GM21360 (cell line): ENCODE data around the gene BEX5.
A peak's percentile ranks its signal among the peaks of the same experiment; 100 is the strongest.
"Not testable (repeated sequence)": the region's sequence is repeated elsewhere in the genome, so short reads cannot be mapped to it uniquely, and the experiment has no call there.

ENCODE experiments used
- ATAC-seq: cut with Tn5 transposase; IDR thresholded peaks from one replicate; pipeline ENCODE4 v1.9.1; 2021; ENCODE audit warnings: mild to moderate bottlenecking, moderate library complexity; ENCODE audit not compliant: unreplicated experiment

Gene BEX5

DNA sequence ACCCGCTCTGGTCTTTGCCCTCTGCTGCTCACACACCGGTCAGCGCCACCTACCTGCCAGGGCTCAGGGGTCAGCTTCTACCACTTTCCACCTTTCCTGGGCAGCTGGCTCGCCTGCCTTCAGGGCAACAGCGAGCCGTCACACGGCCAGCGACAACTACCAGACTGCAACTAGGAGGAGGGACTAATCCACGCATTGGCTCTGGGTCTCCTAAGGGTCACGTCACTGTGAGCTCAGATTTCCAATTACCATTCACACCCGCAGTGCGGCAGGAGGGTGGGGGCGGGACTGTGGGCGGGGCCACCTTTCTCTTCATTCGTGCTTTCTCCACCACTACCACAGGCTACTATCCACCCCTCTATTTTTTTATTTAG is at the start of gene BEX5:
Gene BEX5 (minus strand): TSS at position 172 of the 374 bp plus-strand sequence. CDS start 1,712 bp downstream, outside the sequence.
- ATAC-seq: peak; percentile 96

GRCh38 chrX:102185967-102186720 is 30.4 kb upstream of the BEX5 start:
- ATAC-seq: no peak

DNA sequence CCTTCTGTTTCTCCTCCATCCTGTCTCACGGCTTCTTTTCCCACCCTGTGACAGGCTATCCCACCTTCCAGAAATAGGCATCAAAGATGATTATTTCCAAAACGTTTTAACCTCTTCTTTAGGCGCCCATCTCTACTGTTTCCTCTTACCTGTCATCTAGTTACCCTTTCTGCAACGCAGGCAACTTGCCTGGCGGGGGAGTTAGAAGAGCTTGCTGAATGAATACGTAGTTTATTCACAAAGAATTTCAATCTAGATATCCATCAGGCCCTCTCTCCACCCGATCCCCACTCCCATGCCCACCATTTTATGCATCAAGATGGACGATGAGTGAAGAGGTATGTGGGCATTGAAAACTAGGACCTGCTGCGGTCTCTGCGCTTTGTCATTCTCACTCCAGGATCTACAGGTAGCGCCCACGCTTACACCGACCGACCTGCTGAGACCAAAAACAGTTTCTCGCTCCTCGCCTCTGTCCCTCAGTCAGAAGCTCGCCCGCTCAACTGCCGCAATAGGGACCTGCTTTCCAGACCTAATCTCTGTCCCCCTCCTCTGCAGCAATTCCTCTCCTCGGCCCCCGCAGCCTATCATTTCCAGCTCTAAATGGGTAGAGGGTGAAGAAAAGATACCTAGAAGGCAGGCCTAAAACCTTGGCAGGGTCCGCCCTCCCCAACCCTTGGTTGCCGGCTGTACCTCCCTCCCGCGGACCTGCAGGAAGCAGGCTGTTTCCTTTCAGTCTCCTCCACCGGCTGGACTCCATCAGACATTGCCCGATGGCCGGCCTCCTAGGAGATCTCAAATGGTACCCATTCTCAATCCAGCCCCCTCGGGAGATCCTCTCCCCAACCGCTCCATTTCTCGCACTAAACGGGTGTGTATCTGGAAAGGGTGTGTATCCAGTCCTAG is 624 bp downstream of the BEX5 start:
- peak; percentile 35 for ATAC-seq

GRCh38 chrX:102154218-102154860 is 1.4 kb downstream of the BEX5 start:
- no peak for ATAC-seq

DNA sequence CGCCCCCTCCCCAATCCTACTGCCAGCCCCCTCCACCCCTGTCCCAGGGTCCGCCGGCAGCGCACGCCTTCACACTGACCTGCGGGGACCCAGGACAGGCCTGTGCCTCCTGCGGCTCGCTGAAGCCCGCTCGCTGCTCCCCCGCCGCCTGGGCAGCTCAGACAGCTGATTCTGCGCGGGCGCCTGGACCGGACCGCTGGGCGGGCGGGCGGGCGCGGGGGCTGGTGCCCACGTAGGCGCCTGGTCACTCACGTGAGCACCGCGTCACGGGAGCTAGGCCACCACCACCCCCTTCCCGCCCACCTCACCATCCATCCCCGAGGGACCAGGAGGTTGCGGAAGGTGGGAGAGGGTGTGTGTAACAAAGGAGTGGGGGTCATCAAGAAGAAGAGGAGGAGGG is 13.5 kb downstream of the BEX5 start, which contains the start of gene TCEAL6:
Gene TCEAL6 (minus strand): TSS at position 208 of the 400 bp plus-strand sequence.
- ATAC-seq: not testable (repeated sequence)

DNA sequence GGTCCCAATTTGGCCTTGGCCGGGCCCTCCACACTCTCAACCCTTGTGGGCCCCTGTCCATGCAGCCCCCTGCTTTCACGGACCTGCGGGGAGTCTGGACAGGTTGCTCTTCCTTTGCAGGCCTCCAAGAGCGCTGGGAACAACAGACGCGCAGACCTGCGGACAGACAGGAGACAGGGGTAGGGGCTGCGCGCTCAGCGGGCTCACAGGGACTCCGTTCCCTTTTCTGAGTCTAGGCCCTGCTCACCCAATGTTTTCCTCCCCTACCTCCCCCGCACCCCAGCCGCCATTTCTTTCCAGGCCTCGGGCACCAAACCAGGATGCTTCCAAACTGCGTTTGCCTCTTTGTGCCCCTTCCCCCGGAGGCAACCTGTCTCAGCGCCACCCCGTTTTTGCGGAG is 14.1 kb downstream of the BEX5 start:
- not testable (repeated sequence) for ATAC-seq

DNA sequence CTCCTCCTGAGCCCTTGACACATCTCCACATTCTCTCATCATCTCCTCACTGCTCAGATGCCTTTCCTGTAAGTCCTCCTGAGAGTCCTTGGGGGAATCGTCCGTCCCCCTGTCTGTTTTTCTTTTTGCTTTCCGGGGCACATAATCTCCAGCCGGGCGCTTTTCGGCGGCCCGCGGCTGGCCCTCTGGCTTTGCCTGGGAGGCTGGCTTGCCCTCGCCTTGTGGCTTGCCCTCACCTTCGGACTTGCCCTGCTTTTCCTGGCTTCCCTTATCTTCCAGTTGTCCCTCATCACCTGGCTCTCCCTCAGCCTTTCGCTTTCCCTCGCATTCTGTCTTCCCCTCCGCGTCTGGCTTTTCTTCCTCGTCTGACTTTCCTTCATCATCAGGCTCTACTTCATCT is 14.9 kb downstream of the BEX5 start:
- not testable (repeated sequence) for ATAC-seq

- ATAC-seq: no peak
These were observed 17.7 kb downstream of the BEX5 start for GRCh38 chrX:102138064-102138463.

DNA sequence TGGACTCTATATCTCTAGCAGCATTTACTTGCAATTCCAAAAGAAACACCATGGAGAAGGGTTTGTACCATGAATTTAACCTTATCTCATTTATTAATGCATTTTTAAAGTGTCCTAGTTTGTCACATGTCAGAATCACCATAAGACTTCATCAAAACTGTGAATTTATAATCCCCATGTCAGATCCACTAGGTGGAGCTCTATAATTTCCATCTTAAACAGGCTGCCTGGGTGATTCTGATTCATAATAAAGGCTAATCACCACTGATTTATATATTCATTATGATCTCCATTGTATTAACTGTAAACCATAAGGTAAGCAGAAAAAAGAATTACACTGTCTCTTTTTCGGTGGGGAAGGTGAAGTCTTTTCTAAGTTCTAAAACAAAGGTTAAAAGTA is 26.3 kb downstream of the BEX5 start:
- ATAC-seq: no peak

DNA sequence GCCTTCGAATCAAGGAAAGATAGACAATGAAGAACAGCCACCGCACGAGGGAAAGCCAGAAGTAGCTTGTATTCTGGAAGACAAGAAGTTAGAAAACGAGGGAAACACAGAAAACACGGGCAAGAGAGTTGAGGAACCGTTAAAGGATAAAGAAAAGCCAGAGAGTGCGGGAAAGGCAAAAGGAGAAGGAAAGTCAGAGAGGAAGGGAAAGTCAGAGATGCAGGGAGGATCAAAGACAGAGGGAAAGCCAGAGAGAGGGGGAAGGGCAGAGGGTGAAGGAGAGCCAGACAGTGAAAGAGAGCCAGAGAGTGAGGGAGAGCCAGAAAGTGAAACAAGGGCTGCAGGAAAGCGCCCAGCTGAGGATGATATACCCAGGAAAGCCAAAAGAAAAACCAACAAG is 28.9 kb downstream of the BEX5 start:
- no peak for ATAC-seq

DNA sequence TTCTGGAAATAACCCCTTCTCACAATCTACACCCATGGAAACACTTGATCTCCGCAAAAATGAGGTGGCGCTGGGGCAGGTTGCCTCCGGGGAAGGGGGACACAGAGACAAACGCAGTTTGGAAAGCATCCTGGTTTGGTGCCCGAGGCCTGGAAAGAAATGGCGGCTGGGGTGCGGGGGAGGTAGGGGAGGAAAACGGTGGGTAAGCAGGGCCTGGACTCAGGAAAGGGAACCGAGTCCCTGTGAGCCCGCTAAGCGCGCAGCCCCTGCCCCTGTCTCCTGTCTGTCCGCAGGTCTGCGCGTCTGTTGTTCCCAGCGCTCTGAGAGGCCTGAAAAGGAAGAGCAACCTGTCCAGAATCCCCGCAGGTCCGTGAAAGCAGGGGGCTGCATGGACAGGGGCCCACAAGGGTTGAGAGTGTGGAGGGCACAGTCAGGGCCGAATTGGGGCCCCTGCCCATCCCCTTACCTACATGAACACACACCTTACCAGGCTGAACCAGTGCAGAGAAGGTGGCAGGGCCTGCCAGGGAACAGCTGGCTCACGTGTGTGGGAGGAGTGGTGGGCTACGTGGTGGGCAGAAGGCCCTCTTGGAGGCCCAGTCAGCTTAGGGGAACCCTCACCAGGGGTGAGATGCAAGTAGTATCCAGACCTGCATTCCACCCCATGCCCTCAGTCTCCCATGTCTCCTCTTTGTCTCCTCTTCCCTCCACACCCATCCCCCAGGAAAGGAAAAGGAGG is 29.5 kb downstream of the BEX5 start:
- ATAC-seq: not testable (repeated sequence)

DNA sequence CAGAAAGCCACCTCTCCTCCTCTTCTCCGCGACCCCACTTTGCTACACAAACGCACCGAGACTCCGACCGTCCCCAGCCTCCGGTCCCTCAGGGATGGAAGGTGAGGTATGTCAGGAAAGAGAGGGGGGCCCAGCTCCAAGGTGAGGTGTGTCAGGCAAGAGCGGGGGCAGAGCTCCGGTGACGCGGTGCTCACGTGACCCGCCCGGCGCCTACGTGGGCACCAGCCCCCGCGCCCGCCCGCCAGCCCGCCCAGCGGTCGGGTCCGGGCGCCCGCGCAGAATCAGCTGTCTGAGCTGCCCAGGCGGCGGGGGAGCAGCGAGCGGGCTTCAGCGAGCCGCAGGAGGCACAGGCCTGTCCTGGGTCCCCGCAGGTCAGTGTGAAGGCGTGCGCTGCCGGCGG is 30.3 kb downstream of the BEX5 start, which contains the start of gene TCEAL2:
Gene TCEAL2 (plus strand): TSS at position 244 of the 400 bp plus-strand sequence. CDS start 1,152 bp downstream, outside the sequence.
- not testable (repeated sequence) for ATAC-seq

GRCh38 chrX:102125014-102125413 is 30.8 kb downstream of the BEX5 start:
- not testable (repeated sequence) for ATAC-seq

DNA sequence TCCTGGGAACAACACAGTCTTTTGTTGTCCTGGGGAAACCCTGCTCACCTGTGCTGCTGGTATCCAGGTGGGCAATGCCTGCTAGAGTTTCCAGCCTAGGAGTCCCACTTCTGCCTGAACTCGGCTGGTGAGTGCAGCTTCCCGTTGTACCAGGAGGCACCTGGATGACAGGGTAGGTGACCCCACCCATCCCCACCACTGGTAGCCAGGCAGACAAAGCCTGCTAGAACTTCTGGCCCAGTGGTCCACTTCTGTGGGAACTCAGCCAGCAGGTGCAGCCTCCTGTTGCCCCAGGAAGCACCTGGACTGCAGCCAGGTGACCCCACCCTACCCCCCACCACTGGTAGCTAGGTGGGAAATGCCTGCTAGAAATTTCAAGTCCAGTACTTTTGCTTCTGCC is 40.0 kb downstream of the BEX5 start:
- no peak for ATAC-seq

DNA sequence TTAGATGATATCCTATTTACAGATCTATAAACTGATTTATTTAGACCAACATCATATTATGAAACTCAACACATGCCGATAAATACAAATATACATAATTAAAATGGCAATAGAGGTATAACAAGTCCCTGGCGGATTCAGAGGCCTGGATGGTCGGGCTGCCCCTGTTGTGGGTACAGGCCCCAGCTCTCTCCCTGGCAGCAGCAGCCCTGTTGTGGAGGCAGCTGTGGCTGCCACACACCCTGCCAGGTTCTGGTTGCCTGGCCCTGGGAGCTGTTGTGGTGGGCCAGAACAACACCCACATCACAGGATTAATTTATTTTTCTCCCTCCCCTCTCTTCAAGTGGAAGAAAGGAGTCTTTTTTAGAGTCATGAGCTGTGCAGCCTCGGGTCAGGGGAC is 42.4 kb downstream of the BEX5 start:
- no peak for ATAC-seq
